Left hindlimb (tissue), 1 donor: ENCODE results near the gene TAF15.

Experiments used
- DNase-seq: peaks from one replicate; pipeline ENCODE4 v3.0.0-alpha.2; 2018

Gene TAF15

DNA sequence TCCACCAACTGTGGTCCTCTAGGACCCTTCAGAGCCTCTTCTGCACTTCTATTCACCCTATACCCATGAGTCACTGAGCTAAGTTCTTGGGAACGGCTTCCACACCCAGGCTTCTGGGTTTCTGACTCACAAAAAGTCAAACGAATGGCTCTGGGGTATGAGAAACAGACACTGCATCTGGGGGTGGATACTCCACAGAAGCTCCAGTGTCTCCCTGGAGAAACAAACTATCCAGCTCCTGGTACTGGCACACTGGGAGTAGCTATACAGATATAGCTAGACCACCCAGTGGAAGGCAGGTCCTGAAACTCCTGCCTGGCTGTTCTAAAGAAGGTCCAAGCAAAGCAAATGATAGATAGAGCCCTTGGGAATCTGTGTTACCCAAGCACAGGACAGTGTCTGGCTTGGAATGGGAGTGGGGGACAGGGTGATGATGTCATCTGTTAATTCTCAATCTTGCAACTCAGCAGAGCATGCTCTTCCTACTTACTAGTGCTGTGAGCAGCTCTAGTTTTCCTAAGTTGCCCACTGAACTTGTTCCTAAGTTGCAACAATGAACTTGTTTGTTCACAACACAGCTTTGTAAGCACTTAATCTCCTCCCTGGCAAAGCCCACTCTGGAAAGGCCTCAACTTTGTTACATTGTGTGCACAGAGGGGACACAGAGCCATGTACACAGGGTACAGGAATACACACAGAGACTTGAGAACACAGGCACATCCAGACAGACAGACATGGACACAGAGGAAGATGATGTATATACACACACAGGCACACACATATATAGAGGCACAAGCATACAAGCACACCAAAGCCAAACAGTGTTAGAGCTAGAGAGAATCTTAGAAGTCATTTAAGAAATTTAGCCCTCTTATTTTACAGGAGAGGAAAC, 20.6 kb upstream of the TAF15 start:
- no peak for DNase-seq

DNA sequence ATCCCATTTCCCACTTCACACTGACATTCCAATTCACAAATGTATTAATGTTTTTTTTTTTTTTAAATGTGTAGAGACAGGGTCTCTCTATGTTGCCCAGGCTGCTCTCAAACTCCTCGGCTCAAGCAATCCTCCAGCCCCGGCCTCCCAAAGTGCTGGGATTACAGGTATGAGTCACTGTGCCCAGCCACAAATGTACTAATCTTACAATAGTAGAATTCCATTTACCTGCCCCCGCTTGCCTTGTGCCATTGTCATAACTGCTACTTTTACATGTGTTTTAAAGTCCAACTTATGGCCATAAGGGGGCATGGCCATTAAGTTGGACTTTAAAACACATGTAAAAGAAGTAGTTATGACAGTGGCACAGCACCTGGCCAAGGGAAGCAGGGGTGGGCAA, 18.4 kb upstream of the TAF15 start:
- DNase-seq, result no peak

GRCh38 chr17:35791681-35792350, 17.5 kb upstream of the TAF15 start:
- DNase-seq, result no peak

DNA sequence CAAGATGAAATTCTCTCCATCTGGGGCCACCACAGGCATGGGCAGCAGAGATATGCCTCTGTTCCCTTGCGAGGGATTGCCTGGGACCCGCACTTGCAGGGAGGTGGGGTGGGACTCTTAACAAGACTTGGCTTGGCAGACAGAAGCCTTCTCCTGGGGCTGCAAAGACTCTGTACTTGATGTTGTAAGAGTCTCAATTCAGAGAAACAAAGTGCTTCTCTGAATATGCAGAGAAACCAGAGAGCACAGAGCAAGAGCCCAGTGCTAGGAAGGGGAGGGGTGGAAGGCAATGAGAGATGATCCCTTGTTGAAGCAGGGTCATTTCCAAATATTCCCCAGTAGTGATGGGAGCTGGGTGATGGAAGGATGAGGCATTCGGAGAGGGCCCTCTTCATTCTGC, 16.0 kb upstream of the TAF15 start:
- no peak for DNase-seq

- peak; percentile 45 for DNase-seq
These were observed 14.0 kb upstream of the TAF15 start, which contains the start of gene MMP28 for GRCh38 chr17:35795007-35795870. MMP28 (minus strand) TSS chr17:35795641; CDS start chr17:35795377, 264 bp downstream.

- no peak for DNase-seq
These were observed 13.4 kb upstream of the TAF15 start for GRCh38 chr17:35795871-35796265.

DNA sequence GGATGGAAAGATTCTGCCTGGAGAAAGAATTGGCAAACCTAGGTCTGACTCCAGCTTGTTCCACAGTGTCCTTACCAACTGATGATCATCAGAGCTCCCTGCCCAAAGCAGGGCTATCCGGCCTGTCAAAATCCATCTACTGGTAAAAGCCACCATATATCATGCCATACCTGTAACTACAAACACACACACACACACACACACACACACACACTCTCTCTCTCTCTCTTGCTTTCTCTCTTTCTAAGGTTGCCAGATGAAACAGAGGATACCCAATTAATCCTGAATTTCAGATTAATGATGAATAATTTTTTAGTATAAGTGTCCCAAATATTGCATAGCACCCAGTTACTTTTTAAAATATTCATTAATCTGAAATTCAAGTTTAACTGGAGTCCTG, 12.3 kb upstream of the TAF15 start:
- no peak for DNase-seq

GRCh38 chr17:35797370-35797769, 11.9 kb upstream of the TAF15 start:
- no peak for DNase-seq

- no peak for DNase-seq
These were observed 11.4 kb upstream of the TAF15 start for GRCh38 chr17:35797918-35798317.

- peak; percentile 83 for DNase-seq
These were observed 9.3 kb upstream of the TAF15 start for GRCh38 chr17:35799942-35800341.

- DNase-seq, result peak; percentile 80
These were observed 7.6 kb upstream of the TAF15 start for GRCh38 chr17:35801583-35802224.

DNA sequence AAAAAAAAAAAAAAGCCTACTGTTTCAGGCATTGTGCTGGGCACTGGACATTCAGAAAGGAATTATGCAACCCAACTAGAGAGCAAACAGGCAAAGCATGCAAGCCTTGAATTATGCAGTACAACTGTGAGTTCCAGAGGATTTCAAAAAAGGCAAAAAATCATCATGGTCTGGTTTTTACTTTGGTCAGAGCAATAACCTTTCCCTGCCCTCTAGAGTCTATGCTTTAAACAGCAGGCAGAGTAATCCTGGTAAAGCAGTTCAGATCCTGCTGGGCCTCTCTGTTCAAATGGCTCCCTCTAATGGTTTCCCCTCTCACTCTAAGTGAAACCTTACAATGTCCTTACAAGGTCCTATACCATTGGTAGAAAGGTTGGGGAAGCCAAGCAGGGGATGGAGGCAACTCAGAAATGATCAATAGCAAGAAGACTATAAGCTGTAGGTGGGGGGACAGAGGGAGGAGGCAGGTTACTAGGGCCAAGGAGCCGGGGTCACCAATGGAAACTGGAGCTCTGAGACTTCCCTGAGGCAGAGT, 4.6 kb upstream of the TAF15 start:
- peak; percentile 56 for DNase-seq

- no peak for DNase-seq
These were observed 1.7 kb upstream of the TAF15 start for GRCh38 chr17:35807371-35808144.

GRCh38 chr17:35808240-35808961, 883 bp upstream of the TAF15 start:
- no peak for DNase-seq

GRCh38 chr17:35809855-35810461, 674 bp downstream of the TAF15 start:
- DNase-seq, result no peak

DNA sequence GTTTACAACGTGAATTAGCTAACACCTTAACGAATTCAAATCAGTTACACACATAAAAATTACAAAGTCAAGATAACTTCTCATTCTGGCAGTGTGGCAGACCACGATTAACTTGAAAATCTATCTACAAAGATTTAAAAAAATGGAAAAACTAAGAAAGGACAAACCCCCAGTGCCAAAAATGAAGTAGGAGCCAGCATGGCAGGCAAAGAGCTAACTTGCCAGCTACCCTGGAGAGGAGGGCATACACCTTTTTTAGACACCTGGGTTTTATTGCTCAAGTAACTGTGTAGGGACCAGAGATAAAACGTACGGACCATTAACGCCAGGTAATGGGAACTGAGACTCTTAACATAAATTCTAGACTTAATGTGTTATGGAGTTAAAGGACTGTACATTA, 2.5 kb downstream of the TAF15 start:
- DNase-seq, result no peak

- DNase-seq, result no peak
These were observed 3.2 kb downstream of the TAF15 start for GRCh38 chr17:35812456-35812855.

DNA sequence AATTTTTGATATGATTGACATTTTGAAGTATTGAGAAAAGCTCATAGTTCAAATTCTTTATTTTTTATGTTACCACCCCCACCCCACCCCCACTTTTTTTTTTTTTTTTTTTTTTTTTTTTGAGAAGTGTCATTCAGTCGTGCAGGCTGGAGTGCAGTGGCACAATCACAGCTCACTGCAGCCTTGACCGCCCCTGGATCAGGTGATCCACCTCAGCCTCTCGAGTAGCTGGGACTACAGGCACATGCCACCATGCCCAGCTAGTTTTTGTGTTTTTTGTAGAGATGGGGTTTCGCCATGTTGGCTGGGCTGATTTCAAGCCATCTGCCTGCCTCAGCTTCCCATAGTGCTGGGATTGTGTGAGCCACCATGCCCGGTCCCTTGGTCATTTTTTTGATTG, 7.4 kb downstream of the TAF15 start:
- no peak for DNase-seq

DNA sequence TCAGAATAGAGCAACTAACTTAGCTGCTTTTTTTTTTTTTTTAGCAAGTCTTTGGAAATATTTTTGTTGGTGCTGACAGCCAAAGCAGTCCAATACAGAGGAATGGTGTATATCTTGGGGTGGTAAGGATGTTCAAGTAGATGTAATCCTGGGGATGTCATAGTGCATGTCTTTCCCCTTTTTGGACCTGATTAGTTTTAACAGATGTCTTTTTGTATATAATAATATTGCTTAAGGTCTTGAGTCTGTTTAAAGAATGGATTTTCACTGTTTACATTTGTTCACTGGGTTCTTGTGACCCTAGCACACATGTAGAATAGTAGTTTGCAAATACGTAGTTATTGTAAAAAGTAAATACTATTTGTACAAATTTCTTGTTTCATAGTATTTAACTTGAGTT, 7.9 kb downstream of the TAF15 start:
- no peak for DNase-seq

DNA sequence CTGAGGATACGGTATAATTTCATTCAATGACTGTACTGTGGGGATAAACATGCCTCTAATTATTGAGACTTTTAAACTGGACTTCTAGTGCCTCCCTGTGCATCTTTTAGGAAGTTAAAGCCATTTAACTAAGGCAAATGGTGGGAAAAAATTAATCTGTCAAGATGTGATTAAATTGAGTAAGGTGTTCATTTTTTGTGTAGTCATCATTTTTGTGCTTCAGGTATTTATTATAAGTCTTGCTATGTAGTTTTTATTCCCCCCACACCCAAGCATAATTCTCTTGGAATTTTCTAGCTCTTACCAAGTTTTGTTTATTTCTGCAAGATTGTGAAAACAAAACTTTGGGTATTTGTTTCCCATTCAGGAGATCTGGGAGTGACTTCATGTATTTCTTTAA, 10.2 kb downstream of the TAF15 start:
- no peak for DNase-seq

GRCh38 chr17:35821308-35821707, 12.0 kb downstream of the TAF15 start:
- DNase-seq, result no peak
